Esophagus muscularis mucosa (tissue), 4 donors: ENCODE measurements around the gene KLHL3. TPM values are rescaled to one million over a fixed set of nuclear protein-coding genes. Genes with fewer than 3 reads are reported as not detected.
A peak's percentile ranks its signal among the peaks of the same experiment; 100 is the strongest.

Experiments used
- DNase-seq: peaks from one replicate; pipeline ENCODE4 v3.0.0-alpha.2; 2017; ENCODE audit errors: extremely low spot score
- H3K27ac ChIP-seq, 4 donors: fragments of 200-600 bp; sonication (generic); replicated peaks in 1 of 4; 1 replicate in 3 of 4; 2 replicates in 1 of 4; pipeline ENCODE4 v1.5.1; 2016 to 2019; ENCODE audit warnings: mild to moderate bottlenecking in 1 of 4
- H3K27me3 ChIP-seq, 4 donors: fragments of 200-600 bp; sonication (generic); one replicate each; pipeline versions ENCODE4 v1.5.1 to v1.6.0; 2016 to 2019
- H3K36me3 ChIP-seq, 4 donors: fragments of 200-600 bp; sonication (generic); one replicate each; pipeline ENCODE4 v1.5.1; 2016 to 2019
- H3K4me1 ChIP-seq, 4 donors: fragments of 200-600 bp; sonication (generic); one replicate each; pipeline ENCODE4 v1.5.1; 2016 to 2019
- H3K4me3 ChIP-seq, 4 donors: fragments of 200-600 bp; sonication (generic); 1 replicate in 2 of 4; 2 replicates in 2 of 4; pipeline ENCODE4 v1.5.1; 2016 to 2019; ENCODE audit warnings: mild to moderate bottlenecking in 4 of 4, moderate library complexity in 1 of 4
- H3K9me3 ChIP-seq, 4 donors: fragments of 200-600 bp; sonication (generic); 1 replicate in 3 of 4; 2 replicates in 1 of 4; pipeline ENCODE4 v1.5.1; 2016 to 2019
- EP300 ChIP-seq: sonication (generic); formaldehyde crosslinking; IDR thresholded peaks from one replicate; pipeline ENCODE4 v1.6.1; 2017; ENCODE audit warnings: antibody characterized with exemption
- POLR2A ChIP-seq: fragments of 450-650 bp; IDR thresholded peaks from one replicate; pipeline ENCODE4 v1.6.1; 2017; ENCODE audit warnings: antibody characterized with exemption, moderate library complexity, mild to moderate bottlenecking, low read depth
- POLR2AphosphoS5 ChIP-seq, 2 donors: sonication (generic); formaldehyde crosslinking; IDR thresholded peaks; one replicate each; pipeline ENCODE4 v1.6.1; 2017; ENCODE audit warnings: antibody characterized with exemption in 2 of 2
- WGBS: methylation state at CpG from one replicate; pipeline ENCODE4 v1.1.5; 2018; 5-methylcytosine and 5-hydroxymethylcytosine counted together
- intact Hi-C: fragments of 100-400 bp; cut with DNase I; formaldehyde crosslinking; loops from one replicate; pipeline ENCODE4 v1.15.1; 2023
- total RNA-seq, 4 donors: library from RNA; depleted of rRNA; stranded (reverse); fragments of >200 nt; gene quantifications; one replicate each; pipeline versions ENCODE4 v1.1.0 to v1.2.1, GENCODE V29; 2016
- TF ChIP-seq, protein P1 (sequence below), 3 experiments: fragments of 200-600 bp in 2 of 3; fragments of 450-650 bp in 1 of 3; sonication (generic) in 2 of 3; IDR thresholded peaks; one replicate each; pipeline ENCODE4 v1.5.1; 2017 to 2019; ENCODE audit warnings: antibody characterized with exemption in 3 of 3, mild to moderate bottlenecking in 2 of 3, moderate library complexity in 1 of 3

The KLHL3 gene
- total RNA-seq, 4 donors from 2014 or later = 3.0 to 7.8 (median 5.6) TPM

- no peaks in the 10 kb centered on the region for H3K9me3 ChIP-seq
- intact Hi-C loops = no loop called here
- WGBS = 94% methylated on average over 7 of the region's 7 CpGs
- H3K4me1 ChIP-seq = peaks cover 4 to 12% (median 7%) of the 10 kb centered on the region in 4 donors
- no peak for DNase-seq
- H3K36me3 ChIP-seq = peaks cover 0 to 10% (median 0%) of the 10 kb centered on the region in 4 donors
- TF ChIP-seq EP300 = no peak
- no peak for TF ChIP-seq POLR2A
- TF ChIP-seq POLR2AphosphoS5 (IDR thresholded peaks at IDR 0.05) = no peak
- TF ChIP-seq, protein P1, sequence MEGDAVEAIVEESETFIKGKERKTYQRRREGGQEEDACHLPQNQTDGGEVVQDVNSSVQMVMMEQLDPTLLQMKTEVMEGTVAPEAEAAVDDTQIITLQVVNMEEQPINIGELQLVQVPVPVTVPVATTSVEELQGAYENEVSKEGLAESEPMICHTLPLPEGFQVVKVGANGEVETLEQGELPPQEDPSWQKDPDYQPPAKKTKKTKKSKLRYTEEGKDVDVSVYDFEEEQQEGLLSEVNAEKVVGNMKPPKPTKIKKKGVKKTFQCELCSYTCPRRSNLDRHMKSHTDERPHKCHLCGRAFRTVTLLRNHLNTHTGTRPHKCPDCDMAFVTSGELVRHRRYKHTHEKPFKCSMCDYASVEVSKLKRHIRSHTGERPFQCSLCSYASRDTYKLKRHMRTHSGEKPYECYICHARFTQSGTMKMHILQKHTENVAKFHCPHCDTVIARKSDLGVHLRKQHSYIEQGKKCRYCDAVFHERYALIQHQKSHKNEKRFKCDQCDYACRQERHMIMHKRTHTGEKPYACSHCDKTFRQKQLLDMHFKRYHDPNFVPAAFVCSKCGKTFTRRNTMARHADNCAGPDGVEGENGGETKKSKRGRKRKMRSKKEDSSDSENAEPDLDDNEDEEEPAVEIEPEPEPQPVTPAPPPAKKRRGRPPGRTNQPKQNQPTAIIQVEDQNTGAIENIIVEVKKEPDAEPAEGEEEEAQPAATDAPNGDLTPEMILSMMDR (IDR thresholded peaks at IDR 0.05) = no peak
- no peak overlapping the region for H3K27ac ChIP-seq
- no peak overlapping the region for H3K4me3 ChIP-seq
- H3K27me3 ChIP-seq = no peaks in the 10 kb centered on the region
Measured at GRCh38 chr5:137617528-137618205, 118.2 kb downstream of the KLHL3 start.

DNA sequence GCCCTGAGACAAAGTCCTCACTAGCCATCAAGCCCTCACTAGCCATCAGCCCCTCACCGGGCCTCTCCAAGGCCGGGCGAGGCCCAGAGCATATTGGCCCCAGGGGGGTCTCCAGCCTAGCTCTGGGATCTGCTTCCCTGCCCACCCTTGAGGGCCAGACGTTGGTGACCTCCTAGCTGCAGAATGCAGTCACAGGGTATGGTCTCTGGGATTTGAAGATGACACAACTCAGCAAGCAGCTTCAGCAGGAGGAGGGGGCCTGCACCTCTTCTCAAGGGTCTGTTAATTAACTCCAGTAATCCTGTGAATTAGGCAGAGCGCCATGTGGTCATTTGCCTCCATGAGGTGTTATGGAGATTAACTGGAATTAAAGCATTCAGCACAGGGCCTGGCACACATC is 119.8 kb downstream of the KLHL3 start:
- no peak for TF ChIP-seq EP300
- H3K27me3 ChIP-seq = no peaks in the 10 kb centered on the region
- H3K9me3 ChIP-seq = no peaks in the 10 kb centered on the region
- peaks cover 0 to 2% (median 0%) of the 10 kb centered on the region in 4 donors for H3K36me3 ChIP-seq
- 83% methylated on average over 5 of the region's 5 CpGs for WGBS
- no peak overlapping the region for H3K4me3 ChIP-seq
- intact Hi-C loops = no loop called here
- H3K27ac ChIP-seq = no peak overlapping the region
- peak; percentile 42 for DNase-seq
- peaks cover 0 to 4% (median 0%) of the 10 kb centered on the region in 4 donors for H3K4me1 ChIP-seq

DNA sequence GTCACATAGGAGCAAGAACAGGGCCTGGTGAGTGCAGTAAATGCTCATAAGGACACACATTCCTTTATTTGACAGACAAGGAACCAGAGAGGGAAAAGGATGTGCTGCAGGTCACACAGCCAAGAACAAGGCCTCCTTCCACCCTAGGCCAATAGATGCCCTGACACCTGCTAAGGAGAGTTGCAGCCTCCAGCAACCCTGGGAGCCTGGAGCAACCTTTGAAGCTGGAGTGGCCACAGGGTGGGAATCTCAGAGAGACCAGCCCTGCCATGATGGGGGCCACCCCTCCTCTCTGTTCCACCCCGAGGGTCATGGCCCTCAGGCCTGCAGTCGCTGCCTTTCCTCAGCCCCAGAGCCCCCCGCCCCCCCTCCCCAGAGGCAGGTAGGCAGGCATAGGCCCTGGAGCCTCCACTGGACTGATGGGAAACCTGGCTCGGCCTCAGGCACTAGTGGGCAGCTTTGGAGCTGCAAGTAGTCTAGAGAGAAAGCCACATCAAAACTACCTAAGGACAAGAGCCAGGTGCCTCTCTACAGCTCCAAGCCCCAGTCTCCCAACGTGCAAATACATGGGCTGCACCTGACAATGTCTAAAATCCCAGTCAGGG is 120.6 kb downstream of the KLHL3 start:
- peaks cover 0 to 4% (median 0%) of the 10 kb centered on the region in 4 donors for H3K4me1 ChIP-seq
- peaks cover 0 to 2% (median 0%) of the 10 kb centered on the region in 4 donors for H3K36me3 ChIP-seq
- intact Hi-C loops = no loop called here
- peak; percentile 62 for DNase-seq
- no peak overlapping the region for H3K27ac ChIP-seq
- no peaks in the 10 kb centered on the region for H3K9me3 ChIP-seq
- 93% methylated on average over 4 of the region's 5 CpGs for WGBS
- no peak overlapping the region for H3K4me3 ChIP-seq
- TF ChIP-seq EP300 (no peak), POLR2AphosphoS5 (IDR thresholded peaks at IDR 0.05) (no peak), POLR2A (no peak)
- TF ChIP-seq, protein P1 (IDR thresholded peaks at IDR 0.05) = no peak
- H3K27me3 ChIP-seq = no peaks in the 10 kb centered on the region

- H3K27ac ChIP-seq = no peak overlapping the region
- TF ChIP-seq POLR2A (no peak), POLR2AphosphoS5 (IDR thresholded peaks at IDR 0.05) (no peak), EP300 (no peak)
- TF ChIP-seq, protein P1 (IDR thresholded peaks at IDR 0.05) = no peak
- intact Hi-C loops = no loop called here
- no peaks in the 10 kb centered on the region for H3K9me3 ChIP-seq
- no peak overlapping the region for H3K4me3 ChIP-seq
- H3K4me1 ChIP-seq = no peaks in the 10 kb centered on the region
- WGBS = 86% methylated on average over 7 of the region's 7 CpGs
- peak; percentile 83 for DNase-seq
- H3K36me3 ChIP-seq = no peaks in the 10 kb centered on the region
- H3K27me3 ChIP-seq = peaks cover 0 to under 1% (median 0%) of the 10 kb centered on the region in 4 donors
Measured at GRCh38 chr5:137613554-137614265, 122.2 kb downstream of the KLHL3 start.

- H3K27me3 ChIP-seq = peaks cover 0 to 7% (median 0%) of the 10 kb centered on the region in 4 donors
- no peaks in the 10 kb centered on the region for H3K36me3 ChIP-seq
- no peaks in the 10 kb centered on the region for H3K9me3 ChIP-seq
- no peak overlapping the region for H3K27ac ChIP-seq
- no peak for TF ChIP-seq POLR2AphosphoS5 (IDR thresholded peaks at IDR 0.05)
- TF ChIP-seq POLR2A = no peak
- no peak for TF ChIP-seq EP300
- TF ChIP-seq, protein P1 (IDR thresholded peaks at IDR 0.05) = no peak
- no peaks in the 10 kb centered on the region for H3K4me1 ChIP-seq
- no peak overlapping the region for H3K4me3 ChIP-seq
- DNase-seq = no peak
- intact Hi-C loops = no loop called here
Measured at GRCh38 chr5:137612576-137612975, 123.3 kb downstream of the KLHL3 start.
